Endothelial cell of umbilical vein (primary cell): ENCODE results near the gene PDPK1. TPM values are rescaled to one million over a fixed set of nuclear protein-coding genes. Genes with fewer than 3 reads are reported as not detected.
"Not testable (repeated sequence)": the region's sequence is repeated elsewhere in the genome, so short reads cannot be mapped to it uniquely, and the experiment has no call there.

Source experiments
- BruUV-seq: library from RNA; stranded (reverse); fragments of 400-500 nt; replicated peaks from 2 replicates; lab custom pipeline; 2021; lab: Mats Ljungman, UMichigan
- CTCF ChIA-PET: fragments of 300-600, 350-600 bp; sonication (Branson Sonifier 250); formaldehyde crosslinking; loops from one replicate; lab custom pipeline; 2021; ENCODE audit warnings: antibody characterized with exemption, inconsistent platforms; lab: Charles Lee
- POLR2A ChIA-PET: fragments of 300-600, 350-600 bp; sonication (Branson Sonifier 250); formaldehyde crosslinking; loops from one replicate; lab custom pipeline; 2021; ENCODE audit warnings: antibody characterized with exemption, inconsistent platforms; lab: Charles Lee
- DNase-seq: peaks from one replicate; pipeline ENCODE4 v3.0.0-alpha.2; 2011; ENCODE audit warnings: low read depth, low spot score
- FAIRE-seq: peaks from 2 replicates; lab custom pipeline; 2011; peaks lifted over from hg19 to GRCh38; lab: Jason Lieb, UNC
- H2AFZ ChIP-seq: 2 replicates; pipeline ENCODE4 v1.6.0; 2012; ENCODE audit warnings: low read depth, low read length, control low read depth, inconsistent platforms
- H3K27ac ChIP-seq: 2 replicates; pipeline ENCODE4 v1.5.1; 2011; ENCODE audit warnings: low read depth, mild to moderate bottlenecking, control low read depth, low read length, moderate library complexity; ENCODE audit not compliant: insufficient read depth
- H3K27me3 ChIP-seq, 2 experiments: 2 replicates each; pipeline versions ENCODE4 v1.6.0 to v1.6.1; 2011; ENCODE audit warnings: low read length in 2 of 2, mixed read lengths in 1 of 2; ENCODE audit not compliant: control insufficient read depth in 2 of 2, insufficient read depth in 2 of 2
- H3K36me3 ChIP-seq, 2 experiments: 2 replicates in 1 of 2; 3 replicates in 1 of 2; pipeline ENCODE4 v1.5.1; 2011; ENCODE audit warnings: low read length in 2 of 2, mild to moderate bottlenecking in 1 of 2, moderate library complexity in 1 of 2; ENCODE audit not compliant: control insufficient read depth in 2 of 2, insufficient read depth in 2 of 2; ENCODE audit errors: extremely low read depth in 1 of 2
- H3K4me1 ChIP-seq: 3 replicates; pipeline ENCODE4 v1.5.1; 2011; ENCODE audit warnings: mild to moderate bottlenecking, low read length; ENCODE audit not compliant: control insufficient read depth, insufficient read depth; ENCODE audit errors: extremely low read depth
- H3K4me2 ChIP-seq: 2 replicates; pipeline ENCODE4 v1.6.1; 2011; ENCODE audit warnings: low read length, control low read depth, mixed read lengths; ENCODE audit not compliant: insufficient read depth
- H3K4me3 ChIP-seq, 3 experiments: fragments of 200-600 bp in 1 of 3; sonication (generic), shearing (Covaris generic) in 1 of 3; replicated peaks in 1 of 3; 2 replicates each; pipeline ENCODE4 v1.5.1; 2011 to 2016; ENCODE audit warnings: control low read depth in 3 of 3, low read length in 3 of 3, mild to moderate bottlenecking in 2 of 3, inconsistent platforms in 1 of 3, low read depth in 1 of 3, moderate library complexity in 1 of 3; ENCODE audit not compliant: insufficient read depth in 1 of 3
- H3K79me2 ChIP-seq: 2 replicates; pipeline ENCODE4 v1.6.0; 2012; ENCODE audit warnings: low read length, inconsistent platforms; ENCODE audit not compliant: control insufficient read depth, insufficient read depth
- H3K9ac ChIP-seq: replicated peaks from 2 replicates; pipeline ENCODE3; 2011; ENCODE audit warnings: low read length, control low read depth; ENCODE audit not compliant: insufficient read depth; ENCODE audit errors: extremely low read depth
- H3K9me1 ChIP-seq: replicated peaks from 3 replicates; pipeline ENCODE4 v1.6.0; 2011; ENCODE audit warnings: mild to moderate bottlenecking, low read length; ENCODE audit not compliant: control insufficient read depth, insufficient read depth; ENCODE audit errors: extremely low read depth
- H3K9me3 ChIP-seq: replicated peaks from 2 replicates; pipeline ENCODE4 v1.5.1; 2012; ENCODE audit warnings: low read length, inconsistent platforms; ENCODE audit not compliant: control insufficient read depth, insufficient read depth
- H4K20me1 ChIP-seq: replicated peaks from 2 replicates; pipeline ENCODE3; 2011; ENCODE audit warnings: mild to moderate bottlenecking, low read length; ENCODE audit not compliant: control insufficient read depth, insufficient read depth; ENCODE audit errors: extremely low read depth
- MAX ChIP-seq: IDR thresholded peaks from 2 replicates; pipeline ENCODE4 v1.6.1; 2011; ENCODE audit not compliant: insufficient read depth, insufficient read length
- MYC ChIP-seq: IDR thresholded peaks from one replicate; pipeline ENCODE4 v1.6.1; 2011; ENCODE audit warnings: mild to moderate bottlenecking, low read depth, low read length
- dilution Hi-C: fragments of 300-500 bp; cut with MboI; formaldehyde crosslinking; loops from one replicate; pipeline ENCODE4 v1.15.0; 2019; ENCODE audit warnings: low sequenced_read_pairs; ENCODE audit not compliant: extremely low pct_ligation_motif_present
- intact Hi-C: fragments of 100-400 bp; cut with micrococcal nuclease; formaldehyde crosslinking; loops from one replicate; pipeline ENCODE4 v1.10.0; 2022
- polyA plus RNA-seq, 4 experiments: library from polyadenylated mRNA; depleted of rRNA in 3 of 4; stranded (reverse) in 3 of 4; unstranded in 1 of 4; fragments of >200 nt; gene quantifications; 2 replicates each; pipeline versions ENCODE4 v1.2.1 to v1.2.3, GENCODE V29; 2011 to 2012; ENCODE audit warnings: missing spikeins in 1 of 4
- total RNA-seq: library from RNA; stranded (reverse); gene quantifications from 2 replicates; pipeline ENCODE4 v1.2.3, GENCODE V29; 2021

Gene PDPK1
- total and polyA plus RNA-seq, 2 donors (not counting 3 experiments of a cell fraction or from before 2014, with no cell fraction given) = 22.4 to 37.3 TPM

- H3K36me3 ChIP-seq = peaks cover 5 to 14% of the 10 kb centered on the region in 2 experiments
- peaks cover 9% of the 10 kb centered on the region for H3K79me2 ChIP-seq
- no peak for TF ChIP-seq MYC
- TF ChIP-seq MAX = no peak
- H3K27me3 ChIP-seq = no peaks in the 10 kb centered on the region
- H4K20me1 ChIP-seq = no peaks in the 10 kb centered on the region
- H3K4me1 ChIP-seq = no peaks in the 10 kb centered on the region
- POLR2A ChIA-PET = no interaction called here
- FAIRE-seq (no peak), DNase-seq (no peak)
- H3K9me3 ChIP-seq = no peaks in the 10 kb centered on the region
- no peaks in the 10 kb centered on the region for H3K9me1 ChIP-seq
- no peak overlapping the region for H3K4me2 ChIP-seq
- H2AFZ ChIP-seq = no peak overlapping the region
- CTCF ChIA-PET = no interaction called here
- no TSS peak for BruUV-seq
- dilution Hi-C loops = no loop called here
- intact Hi-C loops = no loop called here
- H3K27ac ChIP-seq = no peak overlapping the region
- no peak overlapping the region for H3K9ac ChIP-seq
- no peak overlapping the region for H3K4me3 ChIP-seq
Measured at GRCh38 chr16:2614761-2615191, 77.0 kb downstream of the PDPK1 start.

GRCh38 chr16:2618964-2619363 lies 81.1 kb downstream of the PDPK1 start:
- FAIRE-seq, H3K9ac ChIP-seq, H3K4me1 ChIP-seq: not testable (repeated sequence)

More at GRCh38 chr16:2618964-2619363, 81.1 kb downstream of the PDPK1 start:
- intact Hi-C loops, dilution Hi-C loops, DNase-seq, BruUV-seq, H3K27me3 ChIP-seq, POLR2A ChIA-PET, H3K9me1 ChIP-seq, H3K4me2 ChIP-seq, H3K4me3 ChIP-seq, H2AFZ ChIP-seq, H3K9me3 ChIP-seq, H3K27ac ChIP-seq, H3K36me3 ChIP-seq, H3K79me2 ChIP-seq, CTCF ChIA-PET, H4K20me1 ChIP-seq: not testable (repeated sequence)
